GM19455 (cell line): Measurements from ENCODE around the gene TOR4A.

Source experiments
- ATAC-seq: cut with Tn5 transposase; IDR thresholded peaks from one replicate; pipeline ENCODE4 v1.9.1; 2021; ENCODE audit not compliant: unreplicated experiment

TOR4A gene

GRCh38 chr9:137304383-137305059 is 27.0 kb downstream of the TOR4A start:
- ATAC-seq: no peak

GRCh38 chr9:137305060-137305797 is 27.7 kb downstream of the TOR4A start:
- ATAC-seq: no peak

DNA sequence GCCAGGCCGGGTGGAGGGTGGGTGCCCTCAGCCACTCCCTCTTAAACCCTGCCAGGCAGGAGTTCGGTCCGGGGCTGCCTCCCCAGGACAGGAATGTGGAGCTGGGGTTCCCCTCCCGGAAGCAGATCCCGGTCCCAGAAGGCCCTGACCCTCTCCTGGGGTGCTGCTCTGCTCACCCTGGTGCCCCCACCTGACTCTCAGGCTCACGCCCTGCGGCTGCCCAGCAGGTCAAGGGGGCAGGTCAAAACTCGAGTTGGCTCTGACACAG is 28.2 kb downstream of the TOR4A start:
- no peak for ATAC-seq

DNA sequence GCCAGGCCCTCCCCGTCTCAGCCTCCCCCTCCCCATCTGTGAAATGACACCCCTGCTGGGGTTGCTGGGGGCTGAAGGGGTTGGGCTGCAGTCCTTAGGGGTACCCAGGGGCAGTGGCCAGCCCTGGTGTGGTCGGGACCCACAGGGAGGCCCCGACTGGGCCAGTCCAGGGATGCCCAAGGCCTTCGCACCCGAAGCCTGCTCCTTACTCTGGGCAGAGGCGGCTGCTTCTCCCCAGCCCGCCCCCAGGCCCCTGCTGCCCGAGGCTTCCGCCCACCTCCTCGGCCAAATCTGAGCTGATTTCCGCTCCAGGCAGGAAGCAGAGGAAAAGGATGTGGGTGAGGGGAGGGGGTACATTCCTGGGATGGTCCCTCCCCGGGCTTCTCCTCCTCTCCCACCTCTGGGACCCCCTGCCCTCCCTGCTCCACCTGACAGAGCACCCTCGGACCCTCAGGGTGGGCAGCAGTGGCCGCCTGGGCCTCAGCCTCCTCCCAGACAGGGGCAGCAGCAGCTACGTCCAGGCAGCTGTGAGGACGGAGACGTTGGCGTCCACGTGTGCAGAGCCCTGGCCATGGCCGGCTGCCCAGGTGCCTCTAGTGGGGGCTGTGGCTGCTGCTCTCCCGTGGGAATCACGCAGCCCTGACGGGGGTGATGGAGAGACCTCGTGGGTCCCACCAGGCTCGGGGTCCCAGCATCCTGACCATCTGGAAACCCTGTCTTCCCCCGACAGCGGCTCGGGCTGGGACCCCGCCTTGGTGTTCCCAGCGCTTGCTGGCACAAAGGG is 28.7 kb downstream of the TOR4A start:
- no peak for ATAC-seq

DNA sequence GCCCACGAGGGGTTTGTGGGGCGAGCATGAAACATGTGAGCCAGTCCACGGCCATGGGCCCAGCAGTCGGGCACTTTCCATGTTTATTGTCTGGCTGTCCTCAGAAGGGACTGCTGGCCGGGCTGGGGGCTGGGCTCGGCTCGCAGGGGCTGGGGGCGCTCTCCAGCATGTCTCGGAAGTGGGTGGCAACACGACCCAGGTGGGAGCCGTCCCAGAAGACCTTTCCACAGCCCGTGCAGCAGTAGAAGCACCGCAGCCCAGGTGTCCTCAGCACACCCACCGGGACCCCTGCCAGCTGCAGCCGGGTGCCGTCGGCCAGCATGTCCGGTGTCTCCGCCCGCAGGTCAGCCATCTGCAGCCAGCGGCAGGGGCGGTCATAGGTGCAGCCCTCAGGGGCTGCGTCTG is 29.3 kb downstream of the TOR4A start:
- ATAC-seq: no peak

DNA sequence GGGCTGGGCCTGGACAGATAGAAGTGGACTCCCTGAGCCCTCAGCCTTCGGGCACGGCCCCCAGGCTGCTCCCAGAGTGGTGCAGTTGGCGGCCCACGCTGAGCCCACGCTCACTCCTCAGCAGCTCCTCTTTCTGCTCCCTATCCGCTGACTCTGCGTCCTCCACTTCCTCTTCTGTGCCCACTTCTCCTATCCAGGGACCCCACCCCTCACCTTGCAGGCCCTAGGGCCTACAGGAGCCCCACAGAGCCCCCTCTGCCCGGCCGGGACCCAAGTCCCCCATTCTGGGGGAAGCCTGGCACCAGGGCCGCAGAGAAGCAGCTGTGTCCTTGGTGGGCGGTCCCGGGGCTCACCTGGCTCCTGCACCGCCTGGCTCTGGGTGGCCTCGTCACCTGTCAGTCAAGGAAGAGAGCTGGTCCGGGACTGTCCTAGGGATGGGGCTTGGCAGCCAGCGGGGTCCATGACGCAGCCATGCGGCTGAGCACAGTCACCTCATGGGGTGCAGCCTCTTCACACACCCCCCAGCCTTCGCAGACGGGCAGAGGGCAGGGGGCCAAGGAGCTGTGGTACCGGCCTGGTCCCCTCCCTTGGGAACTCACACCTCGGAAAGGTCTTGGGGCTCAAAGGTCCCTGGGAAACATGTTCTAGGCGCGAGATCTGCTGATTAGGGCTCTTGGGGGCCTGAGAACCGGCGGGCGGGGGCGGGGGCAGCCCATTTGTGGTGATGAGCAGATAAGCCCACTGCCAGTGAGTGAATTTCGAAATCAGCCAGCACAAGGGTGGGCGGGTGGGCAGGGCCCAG is 29.9 kb downstream of the TOR4A start:
- no peak for ATAC-seq

GRCh38 chr9:137308057-137308619 is 30.6 kb downstream of the TOR4A start:
- ATAC-seq: no peak

DNA sequence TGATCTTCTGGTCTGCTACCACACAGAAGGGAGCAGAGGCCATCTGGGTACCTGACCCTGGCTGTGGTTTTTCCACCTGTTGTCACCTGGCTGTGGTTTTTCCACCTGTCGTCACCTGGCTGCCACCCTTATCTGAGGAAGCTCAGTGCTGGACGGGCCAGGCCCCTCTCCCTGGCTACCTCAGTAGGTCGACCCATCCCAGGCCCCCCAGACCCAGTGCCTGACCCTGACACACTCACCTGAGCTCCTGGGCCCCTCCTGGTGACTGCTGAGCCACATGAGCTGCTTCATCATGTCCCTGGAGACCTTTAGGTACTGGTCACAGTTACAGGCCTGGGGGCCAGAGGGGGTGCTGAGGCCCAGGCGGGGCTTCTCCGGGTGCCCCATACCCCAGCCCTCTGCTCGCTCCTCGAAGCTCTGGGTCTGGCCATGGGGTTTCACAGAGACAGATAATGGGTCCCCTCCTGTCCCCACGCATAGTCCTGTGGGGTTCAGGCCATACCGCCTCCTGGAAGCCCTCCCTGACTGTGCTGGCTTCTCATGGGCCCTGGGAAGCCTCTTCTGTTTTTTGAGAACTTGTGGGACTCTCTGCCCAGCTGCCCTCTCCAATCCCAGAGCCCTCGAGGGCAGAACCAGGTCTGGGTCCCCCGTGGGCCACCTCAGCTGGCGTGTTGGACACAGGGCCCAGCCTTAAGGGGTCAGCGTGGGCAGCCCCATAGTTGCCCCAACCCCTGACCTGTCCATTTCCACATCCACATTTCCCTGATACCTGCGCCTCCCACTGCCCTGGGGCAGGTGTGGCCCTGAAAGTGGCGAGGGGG is 32.1 kb downstream of the TOR4A start:
- no peak for ATAC-seq

DNA sequence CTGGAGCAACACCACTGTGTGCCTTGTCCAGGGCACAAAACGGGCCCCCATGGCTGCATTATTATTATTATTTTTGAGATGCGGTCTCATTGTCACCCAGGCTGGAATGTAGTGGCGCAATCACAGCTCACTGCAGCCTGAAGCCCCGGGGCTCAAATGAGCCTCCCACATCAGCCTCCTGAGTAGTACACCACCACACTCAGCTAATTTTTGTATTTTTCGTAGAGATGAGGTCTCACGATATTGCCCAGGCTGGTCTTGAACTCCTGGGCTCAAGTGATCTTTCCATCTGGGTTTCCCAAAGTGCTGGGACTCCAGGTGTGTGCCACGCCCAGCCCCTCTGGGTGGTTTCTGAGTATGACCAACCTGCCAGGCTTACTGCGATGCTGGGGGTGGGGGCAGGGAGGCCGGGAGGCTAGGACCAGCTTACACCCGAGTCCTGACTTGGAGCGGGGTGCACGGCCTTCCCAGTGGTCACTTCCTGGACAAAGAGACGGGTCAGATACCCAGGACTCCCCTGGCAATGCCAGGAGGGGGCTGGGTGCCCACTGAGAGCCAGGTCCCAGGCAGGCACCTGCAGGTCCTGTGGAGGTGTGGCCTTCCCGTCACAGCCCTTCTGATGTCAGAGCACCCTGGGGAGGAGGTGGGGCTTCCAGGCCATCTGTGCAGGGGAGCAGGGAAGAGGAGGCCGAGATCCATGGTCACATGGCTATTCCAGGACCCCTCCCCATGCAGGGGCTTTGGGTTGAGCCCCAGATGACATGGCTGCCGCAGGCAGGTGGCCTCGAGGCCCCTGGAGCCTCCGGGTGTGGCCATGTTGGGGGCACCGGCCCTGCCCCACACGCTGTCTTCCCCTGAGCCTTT is 32.9 kb downstream of the TOR4A start:
- ATAC-seq: no peak

DNA sequence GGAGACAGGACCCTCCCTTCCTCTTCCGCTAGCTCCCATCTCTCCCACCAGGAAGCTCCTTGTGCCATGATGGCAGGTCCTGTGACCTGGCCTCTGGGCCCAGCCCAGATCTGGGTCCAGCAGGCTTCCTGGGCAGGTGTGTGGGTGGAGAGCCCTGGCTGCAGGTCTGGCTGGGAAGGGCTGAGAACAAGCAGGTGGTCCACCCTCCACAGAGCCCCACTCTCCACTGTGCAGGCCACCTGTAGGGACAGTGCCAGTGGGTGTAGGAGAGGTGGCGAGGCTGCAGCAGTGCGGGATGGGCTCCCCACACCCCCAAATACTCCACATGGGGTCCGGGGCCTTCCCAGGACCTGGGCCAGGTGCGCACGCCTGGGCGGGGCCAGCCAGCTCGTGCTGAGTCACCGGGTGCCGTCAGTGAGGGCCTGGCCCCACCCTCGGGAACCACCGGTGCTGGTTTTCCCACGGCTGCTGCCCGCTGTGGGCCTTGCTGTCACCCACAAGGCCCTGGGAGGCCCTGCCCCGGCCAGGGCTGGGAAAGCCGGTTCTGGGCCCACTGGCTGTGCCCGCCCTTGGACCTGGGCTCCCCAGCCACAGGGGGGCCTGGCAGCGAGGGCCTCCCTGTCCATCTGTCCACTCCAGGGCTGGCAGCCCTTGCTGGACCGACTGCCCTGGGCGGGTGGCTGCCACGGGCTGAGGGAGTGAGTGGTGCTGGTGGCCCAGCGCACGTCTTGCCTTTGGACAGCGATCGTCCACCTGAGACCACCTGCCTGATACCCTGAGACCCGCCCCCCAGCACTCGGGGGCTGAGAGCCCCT is 33.9 kb downstream of the TOR4A start:
- ATAC-seq: no peak

GRCh38 chr9:137311986-137312851 is 34.7 kb downstream of the TOR4A start:
- no peak for ATAC-seq

- ATAC-seq: no peak
Observed at GRCh38 chr9:137312852-137313325, 35.4 kb downstream of the TOR4A start.

DNA sequence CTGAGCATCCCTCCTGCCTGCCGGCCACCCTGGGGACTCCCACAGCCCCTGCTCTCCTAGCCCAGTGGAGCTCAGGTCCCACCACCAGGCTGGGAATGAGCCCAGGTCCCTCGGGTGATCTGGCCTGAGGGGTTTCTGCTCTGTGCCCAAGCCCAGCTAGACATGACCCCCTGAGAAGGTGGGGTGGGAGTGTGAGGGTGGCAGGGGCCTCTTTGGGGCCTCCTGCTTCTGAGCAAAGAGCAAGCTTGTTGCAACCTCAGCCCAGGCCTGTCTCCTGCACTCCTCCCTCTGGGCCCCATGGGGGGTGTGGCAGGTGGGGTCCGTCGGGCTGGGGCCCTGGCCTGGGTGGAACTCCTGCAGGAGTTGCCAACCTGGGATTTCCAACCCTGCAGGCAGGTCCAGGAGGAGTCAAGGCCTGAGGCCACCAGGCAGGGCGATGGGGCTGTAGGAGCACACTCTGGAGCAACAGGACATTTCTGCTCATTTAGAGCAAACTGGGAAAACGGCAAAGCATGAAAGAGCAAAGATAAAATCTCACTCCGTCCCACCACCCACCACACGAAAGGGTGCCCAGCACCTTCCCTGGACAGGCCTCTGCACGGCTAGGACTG is 35.9 kb downstream of the TOR4A start:
- ATAC-seq: no peak

DNA sequence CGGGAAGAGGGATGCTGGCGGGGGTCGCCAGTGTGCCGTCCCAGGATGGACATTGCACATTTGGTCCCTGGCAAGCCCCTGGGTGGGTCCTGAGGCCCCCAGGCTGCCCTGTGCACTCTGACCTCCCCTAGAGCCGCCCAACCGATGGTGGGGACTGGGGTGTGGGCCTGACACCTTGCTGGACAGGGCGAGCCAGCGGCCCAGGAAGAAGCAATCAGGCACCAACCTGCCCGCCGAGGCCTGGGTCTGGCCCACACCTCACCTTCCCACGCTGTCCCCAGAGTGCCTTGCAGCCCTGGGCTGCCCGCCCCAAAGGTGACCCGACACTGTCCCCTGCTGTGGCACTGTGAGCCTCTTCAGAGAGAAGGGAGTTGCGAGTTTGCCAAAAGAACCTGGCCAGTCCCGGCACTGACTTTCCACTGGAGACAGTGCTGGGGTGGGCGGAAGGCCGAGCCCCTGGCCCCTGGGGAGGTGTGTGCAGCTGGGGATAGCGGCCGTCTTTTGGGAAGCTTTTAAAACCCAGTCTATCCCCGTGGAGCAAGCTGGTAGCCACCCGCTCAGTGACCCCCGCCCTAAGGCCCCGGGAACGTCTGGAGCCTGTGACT is 36.5 kb downstream of the TOR4A start:
- ATAC-seq: no peak

GRCh38 chr9:137314561-137315560 is 37.3 kb downstream of the TOR4A start:
- no peak for ATAC-seq
